ENCODE data around the gene SUN5.

GRCh38 chr20:32997431-32997830 is 6.8 kb downstream of the SUN5 start:
- TF ChIP-seq POLR2A (IDR thresholded peaks at IDR 0.05) = no peak
- no peak for TF ChIP-seq CTCF (IDR thresholded peaks at IDR 0.05)

Data from uterus (tissue), 2 donors.